ENCODE results near the gene TENT5C.

Gene TENT5C

GRCh38 chr1:117646956-117647355, 41.1 kb downstream of the TENT5C start:
- TF ChIP-seq CTCF (conservative IDR thresholded peaks at IDR 0.05; ENCODE audit: low read depth, low read length), result no peak
- DNase-seq (ENCODE audit: low read depth), result no peak
- no peak overlapping the region for H3K4me3 ChIP-seq (ENCODE audit: low read length)

GRCh38 chr1:117648015-117648414, 42.2 kb downstream of the TENT5C start:
- TF ChIP-seq CTCF (conservative IDR thresholded peaks at IDR 0.05; ENCODE audit: low read depth, low read length), result no peak
- DNase-seq (ENCODE audit: low read depth), result no peak
- H3K4me3 ChIP-seq (ENCODE audit: low read length), result no peak overlapping the region

GRCh38 chr1:117650840-117651568, 45.2 kb downstream of the TENT5C start:
- TF ChIP-seq CTCF (conservative IDR thresholded peaks at IDR 0.05; ENCODE audit: low read depth, low read length), result no peak
- DNase-seq (ENCODE audit: low read depth), result no peak
- no peak overlapping the region for H3K4me3 ChIP-seq (ENCODE audit: low read length)

- no peak for DNase-seq (ENCODE audit: low read depth)
- TF ChIP-seq CTCF (conservative IDR thresholded peaks at IDR 0.05; ENCODE audit: low read depth, low read length), result no peak
- H3K4me3 ChIP-seq (ENCODE audit: low read length), result no peak overlapping the region
Measured at GRCh38 chr1:117651616-117652015, 45.8 kb downstream of the TENT5C start.

GRCh38 chr1:117652421-117652820, 46.6 kb downstream of the TENT5C start:
- TF ChIP-seq CTCF (conservative IDR thresholded peaks at IDR 0.05; ENCODE audit: low read depth, low read length), result no peak
- no peak for DNase-seq (ENCODE audit: low read depth)
- H3K4me3 ChIP-seq (ENCODE audit: low read length), result no peak overlapping the region

GRCh38 chr1:117653195-117653594, 47.3 kb downstream of the TENT5C start:
- no peak for TF ChIP-seq CTCF (conservative IDR thresholded peaks at IDR 0.05; ENCODE audit: low read depth, low read length)
- no peak for DNase-seq (ENCODE audit: low read depth)

GRCh38 chr1:117653732-117654492, 48.1 kb downstream of the TENT5C start:
- H3K4me3 ChIP-seq (ENCODE audit: low read length), result no peak overlapping the region
- TF ChIP-seq CTCF (conservative IDR thresholded peaks at IDR 0.05; ENCODE audit: low read depth, low read length), result no peak
- no peak for DNase-seq (ENCODE audit: low read depth)

More at GRCh38 chr1:117653195-117653594, 47.3 kb downstream of the TENT5C start:
- no peak overlapping the region for H3K4me3 ChIP-seq (ENCODE audit: low read length)

Measured in retinal pigment epithelial cell (primary cell).